HG03025 (cell line): Measurements from ENCODE around the gene SEPTIN8.

Source experiments
- ATAC-seq: cut with Tn5 transposase; IDR thresholded peaks from one replicate; pipeline ENCODE4 v1.9.1; 2021; ENCODE audit warnings: mild to moderate bottlenecking, moderate library complexity; ENCODE audit not compliant: unreplicated experiment, low FRiP score

SEPTIN8 gene

GRCh38 chr5:132768485-132768868, 8.6 kb downstream of the SEPTIN8 start:
- ATAC-seq: no peak

DNA sequence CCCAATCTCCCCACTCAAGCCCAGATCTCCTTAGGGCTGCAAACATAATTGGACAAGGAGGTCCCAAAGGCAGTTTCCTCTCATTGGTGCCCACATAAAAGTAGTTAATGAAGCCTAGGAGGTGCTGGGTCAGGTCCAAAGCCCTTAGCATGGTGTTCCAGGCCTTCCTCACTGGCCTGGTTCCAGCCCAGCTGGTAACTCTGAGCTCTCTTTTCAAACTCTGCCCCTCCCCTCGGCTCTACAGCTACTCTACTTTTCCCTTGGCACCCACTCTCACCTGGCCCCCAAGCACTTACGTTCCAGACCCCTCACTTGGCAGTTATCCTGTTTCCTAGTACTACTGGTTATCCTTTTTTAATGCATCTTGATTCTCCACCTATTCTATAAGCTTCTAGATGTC, 9.9 kb downstream of the SEPTIN8 start:
- ATAC-seq: no peak

GRCh38 chr5:132766806-132767055, 10.3 kb downstream of the SEPTIN8 start:
- no peak for ATAC-seq

- no peak for ATAC-seq
Observed at GRCh38 chr5:132766020-132766805, 10.8 kb downstream of the SEPTIN8 start.

DNA sequence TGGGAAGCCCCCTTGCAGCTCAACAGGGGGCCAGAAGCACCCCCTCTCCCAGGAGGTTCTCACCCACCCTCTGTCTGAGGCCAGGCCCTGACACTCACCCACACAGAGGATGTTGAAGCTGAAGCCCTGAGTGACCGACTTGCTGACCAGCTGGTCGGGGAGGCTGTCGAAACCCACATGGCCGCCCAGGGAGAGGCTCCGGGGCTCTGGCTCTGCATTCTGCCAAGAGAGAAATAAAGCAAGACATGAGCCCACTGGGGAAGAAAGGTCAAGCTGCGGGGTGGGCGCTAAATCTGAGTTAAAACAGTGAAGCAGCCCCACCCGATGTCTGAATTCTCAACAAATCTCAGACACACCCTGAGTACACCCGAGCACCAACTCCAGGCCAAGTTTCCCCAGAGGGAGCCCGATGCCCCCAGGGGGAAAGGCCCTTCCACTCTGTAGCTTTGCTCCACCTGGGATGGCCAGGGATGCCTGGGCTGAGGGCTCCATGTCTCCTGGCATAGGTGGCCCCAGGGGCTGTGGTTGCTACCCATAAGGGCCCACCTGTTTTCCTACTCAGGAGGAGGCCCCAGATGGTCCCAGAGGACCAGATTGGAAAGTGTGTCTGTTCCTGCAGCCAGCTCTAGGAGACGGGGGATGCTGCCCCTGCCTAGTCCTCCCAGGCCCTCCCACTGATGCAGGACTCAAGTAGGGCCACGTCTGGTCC, 11.6 kb downstream of the SEPTIN8 start:
- no peak for ATAC-seq

- ATAC-seq: no peak
Observed at GRCh38 chr5:132764671-132765238, 12.3 kb downstream of the SEPTIN8 start.

- no peak for ATAC-seq
Observed at GRCh38 chr5:132764051-132764450, 13.0 kb downstream of the SEPTIN8 start.

- ATAC-seq: no peak
Observed at GRCh38 chr5:132763181-132764036, 13.6 kb downstream of the SEPTIN8 start.

- no peak for ATAC-seq
Observed at GRCh38 chr5:132762246-132763000, 14.6 kb downstream of the SEPTIN8 start.

DNA sequence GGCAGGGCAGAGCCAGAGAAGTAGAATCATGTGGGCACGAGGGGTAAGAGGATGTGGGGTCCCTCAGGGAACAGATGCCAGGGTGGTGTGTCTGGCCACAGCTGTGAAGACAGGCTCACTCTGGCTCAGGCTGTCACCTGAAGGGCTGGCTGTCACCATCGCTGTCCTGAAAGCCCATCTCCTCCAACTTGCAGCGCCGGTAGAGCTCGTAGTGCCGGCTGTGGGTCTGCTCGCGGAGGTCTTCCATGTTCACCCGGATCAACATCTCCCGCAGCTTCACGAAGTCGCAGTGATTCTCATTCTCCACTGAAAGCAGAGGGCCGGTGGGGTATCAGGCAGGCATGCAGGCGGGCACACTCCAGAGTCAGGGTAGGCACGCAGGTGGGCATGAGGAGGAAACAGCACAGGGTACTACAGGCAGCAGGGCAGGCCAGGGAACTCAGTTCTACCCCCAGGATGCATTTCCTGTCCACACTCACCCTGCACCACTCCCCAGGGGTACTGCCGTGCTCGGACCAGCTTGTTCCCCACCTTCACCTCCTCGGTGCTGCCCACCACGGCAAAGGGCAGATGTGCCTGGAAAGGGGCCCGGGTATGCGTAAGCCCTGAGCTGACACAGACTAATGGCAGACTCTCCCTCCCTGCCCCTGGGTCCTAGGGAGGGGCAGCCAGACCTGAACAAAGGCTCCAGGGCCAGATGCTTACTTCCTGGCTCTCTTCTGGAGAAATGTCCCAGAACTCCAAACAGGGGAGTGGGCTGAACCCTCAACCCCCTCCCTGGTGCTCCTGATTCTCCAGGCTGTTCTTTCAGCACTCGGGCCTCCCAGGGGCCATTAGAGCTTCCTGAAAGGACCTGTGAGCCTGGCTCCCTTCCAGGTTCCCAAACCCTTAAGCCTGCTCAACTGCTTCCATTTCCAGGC, 15.5 kb downstream of the SEPTIN8 start:
- no peak for ATAC-seq

DNA sequence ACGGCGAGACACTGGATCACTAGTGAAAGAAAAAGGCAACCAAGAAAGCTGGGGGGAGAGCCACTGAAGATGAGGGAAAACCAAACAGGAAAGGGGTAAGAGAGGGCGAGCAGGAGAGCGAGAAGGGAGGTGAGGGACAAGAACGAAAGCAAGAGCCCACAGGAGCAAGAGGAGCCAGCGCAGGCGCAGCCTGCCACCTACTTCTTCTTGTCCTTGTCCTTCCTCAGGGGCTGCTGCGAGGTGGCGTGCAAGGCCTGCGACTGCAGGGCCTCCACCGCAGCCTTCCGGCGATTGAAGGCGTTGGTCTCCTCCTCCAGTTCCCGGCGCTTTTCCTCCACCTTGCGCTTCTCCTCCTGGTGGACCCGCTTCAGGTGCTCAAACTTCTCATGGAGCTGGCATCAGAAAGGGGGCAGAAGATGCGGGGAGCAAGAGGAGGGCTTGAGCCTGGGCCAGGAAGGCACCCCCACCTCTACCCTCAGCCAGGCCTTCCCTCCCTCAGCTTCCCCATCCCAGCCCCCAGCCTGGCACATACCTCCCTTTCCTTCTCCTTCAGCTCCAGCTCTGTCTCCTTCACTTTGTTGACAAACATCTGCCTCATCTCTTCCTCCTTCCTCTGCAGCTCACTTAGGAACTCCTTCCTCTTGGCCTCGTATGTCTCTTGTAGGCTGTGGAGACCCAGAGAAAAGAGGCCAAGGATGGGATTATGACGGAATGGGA, 16.3 kb downstream of the SEPTIN8 start:
- no peak for ATAC-seq

DNA sequence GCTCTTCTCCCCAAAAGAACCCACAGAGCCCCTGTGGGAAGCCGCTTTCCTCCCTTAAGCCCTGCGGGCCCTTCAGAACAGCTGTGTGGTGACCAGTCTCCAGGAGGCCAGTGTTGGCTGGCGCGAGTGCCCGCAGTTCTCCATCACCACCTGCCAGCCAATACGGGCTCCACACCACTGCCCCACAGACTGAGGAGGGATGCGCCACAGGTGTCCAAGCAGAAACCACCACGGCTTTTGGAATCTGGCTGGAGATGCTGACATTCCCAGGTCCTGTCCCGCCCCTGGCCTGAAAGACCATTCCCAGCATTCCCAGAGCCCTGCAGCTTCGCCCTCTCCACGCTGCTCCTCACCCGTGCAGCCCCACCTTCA, 17.0 kb downstream of the SEPTIN8 start:
- no peak for ATAC-seq

GRCh38 chr5:132759114-132760048, 17.7 kb downstream of the SEPTIN8 start:
- no peak for ATAC-seq

GRCh38 chr5:132758451-132758850, 18.6 kb downstream of the SEPTIN8 start:
- ATAC-seq: no peak

- ATAC-seq: no peak
Observed at GRCh38 chr5:132756542-132756941, 20.5 kb downstream of the SEPTIN8 start.

GRCh38 chr5:132754947-132755346, 22.1 kb downstream of the SEPTIN8 start:
- no peak for ATAC-seq

DNA sequence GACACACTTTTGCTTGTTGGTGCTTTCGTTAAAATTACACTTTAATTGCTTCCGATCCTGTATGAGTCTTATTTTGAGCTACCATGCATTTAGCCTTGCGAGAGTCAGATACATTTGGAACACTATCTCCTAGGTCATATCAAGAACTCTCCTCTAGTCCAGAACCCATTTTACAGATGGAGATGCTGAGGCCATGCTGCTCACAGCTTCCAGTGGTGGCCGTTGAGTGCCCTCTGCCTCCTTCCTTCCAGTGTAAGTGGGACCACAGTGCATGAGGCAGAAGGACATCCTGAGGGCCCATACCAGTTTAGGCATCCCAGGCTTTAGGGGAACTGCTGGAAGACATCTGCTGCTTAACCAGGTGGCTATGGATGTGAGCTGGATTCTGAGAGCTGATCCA, 22.9 kb downstream of the SEPTIN8 start:
- ATAC-seq: no peak
